ENCODE measurements around the gene TMEM45A. TPM values are rescaled to one million over a fixed set of nuclear protein-coding genes. Genes with fewer than 3 reads are reported as not detected.

The TMEM45A gene
- total RNA-seq, 1 donor from 2014 or later = 2.9 TPM

- DNase-seq (ENCODE audit: low spot score in 2 of 2) (no peak), FAIRE-seq (no peak)
Observed at GRCh38 chr3:100606894-100607512, 114.6 kb downstream of the TMEM45A start.

- DNase-seq (ENCODE audit: low spot score in 2 of 2) = no peak
- FAIRE-seq = no peak
Observed at GRCh38 chr3:100609305-100609704, 116.9 kb downstream of the TMEM45A start, which contains the start of gene ADGRG7. TSS of gene ADGRG7 (plus strand) at chr3:100609601. CDS start at chr3:100609857, 256 bp downstream.

DNA sequence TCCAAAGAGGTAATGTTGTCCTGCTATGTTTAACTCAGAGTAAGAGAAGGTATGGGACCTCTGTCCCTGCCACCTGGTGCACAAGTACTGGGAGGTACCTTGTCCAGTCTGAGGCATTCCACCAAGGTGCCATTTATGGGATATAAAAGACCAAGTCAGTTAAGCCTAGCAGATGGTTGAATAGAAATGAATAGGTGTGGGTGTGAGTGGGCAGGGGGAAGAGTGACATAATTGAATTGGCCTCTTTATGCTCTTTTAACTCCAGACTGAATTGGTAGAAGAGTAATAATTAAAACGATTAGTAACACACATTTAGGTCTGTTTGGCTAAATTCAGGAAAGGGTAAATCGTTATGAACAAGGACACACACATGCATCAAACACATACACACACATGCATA is 117.5 kb downstream of the TMEM45A start:
- FAIRE-seq = no peak

DNA sequence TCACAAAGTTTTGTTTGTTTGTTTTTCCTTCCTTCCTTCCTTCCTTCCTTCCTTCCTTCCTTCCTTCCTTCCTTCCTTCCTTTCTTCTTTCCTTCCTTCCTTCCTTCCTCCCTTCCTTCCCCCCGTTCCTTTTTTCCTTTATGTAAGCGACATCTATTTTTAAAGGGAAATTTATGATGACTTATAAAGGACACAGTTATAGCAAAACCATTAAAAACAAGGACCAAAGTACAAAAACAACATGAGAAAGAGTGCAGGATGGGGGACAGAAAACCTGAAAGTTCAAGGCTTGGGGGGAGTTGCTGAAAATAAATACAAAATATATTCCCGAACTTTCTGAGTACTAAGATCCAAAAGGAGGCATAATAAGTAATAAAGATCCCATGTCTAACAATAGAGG is 118.8 kb downstream of the TMEM45A start:
- no peak for FAIRE-seq
- DNase-seq (ENCODE audit: low spot score in 2 of 2) = no peak

More for the DNA sequence above, 117.5 kb downstream of the TMEM45A start:
- DNase-seq (ENCODE audit: low spot score in 2 of 2) = no peak

GRCh38 chr3:100613721-100614390 is 121.4 kb downstream of the TMEM45A start:
- no peak for FAIRE-seq

DNA sequence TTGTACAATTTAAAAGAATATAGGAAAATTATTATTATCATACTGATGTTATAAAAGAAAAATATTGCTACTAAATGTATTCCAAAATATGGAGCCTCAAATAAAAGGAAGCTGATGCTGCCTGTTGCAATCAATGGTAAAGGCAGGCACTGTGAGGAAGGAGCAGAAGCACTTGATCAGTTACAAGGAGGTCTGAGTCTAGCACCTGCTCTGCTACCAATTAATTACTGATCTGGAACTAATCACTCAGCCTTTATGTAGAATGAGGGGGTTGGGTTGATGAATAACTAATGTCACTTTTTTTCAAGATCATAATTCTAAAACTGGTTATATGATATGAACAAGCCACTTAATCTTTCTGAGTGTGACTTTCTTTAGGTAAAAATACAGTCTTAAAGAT is 122.5 kb downstream of the TMEM45A start:
- FAIRE-seq (no peak), DNase-seq (ENCODE audit: low spot score in 2 of 2) (no peak)

More at GRCh38 chr3:100613721-100614390, 121.4 kb downstream of the TMEM45A start:
- DNase-seq (ENCODE audit: low spot score in 2 of 2) = no peak

- no peak for DNase-seq (ENCODE audit: low spot score in 2 of 2)
- no peak for FAIRE-seq
Observed at GRCh38 chr3:100615684-100616083, 123.3 kb downstream of the TMEM45A start.

GRCh38 chr3:100621251-100621650 is 128.8 kb downstream of the TMEM45A start:
- no peak for DNase-seq (ENCODE audit: low spot score in 2 of 2)
- FAIRE-seq = no peak

Other genes starting within 250 kb of the TMEM45A start
- 65.2 TPM for gene TBC1D23, start 231.6 kb upstream of the TMEM45A start, total RNA-seq
- gene NIT2, start 157.9 kb upstream of the TMEM45A start, total RNA-seq = 8.6 TPM
- gene TOMM70, start 91.5 kb upstream of the TMEM45A start, total RNA-seq = 135 TPM
- 11.0 TPM for gene LNP1, start 91.1 kb upstream of the TMEM45A start, total RNA-seq
- gene ADGRG7, start 117.0 kb downstream of the TMEM45A start, total RNA-seq = not detected
- 54.6 TPM for gene TFG, start 216.9 kb downstream of the TMEM45A start, total RNA-seq